ENCODE results near the gene MYRF. TPM values are rescaled to one million over a fixed set of nuclear protein-coding genes. Genes with fewer than 3 reads are reported as not detected.

The MYRF gene
- total RNA-seq, 1 donor from 2014 or later = 1.9 TPM

GRCh38 chr11:61827571-61828378, 75.3 kb downstream of the MYRF start, which contains the start of gene FADS2:
FADS2 (plus strand) TSS chr11:61828300; CDS start chr11:61828391, 91 bp downstream.
- Histone ChIP-seq H3K4me3 (peak within 1 kb of the TSS; percentile 98), H3K9me3 (ENCODE audit: low read depth) (no peaks in the 10 kb centered on the region), H3K9ac (peak within 1 kb of the TSS; percentile 81), H3K27me3 (no peaks in the 10 kb centered on the region), H4K20me1 (ENCODE audit: low read depth) (peaks cover 39% of the 10 kb centered on the region), H3F3A (ENCODE audit: low read depth) (peaks cover 51% of the 10 kb centered on the region), H3K79me2 (ENCODE audit: low read depth) (peaks cover 56% of the 10 kb centered on the region), H3K36me3 (no peaks in the 10 kb centered on the region), H3K4me1 (peaks cover 36% of the 10 kb centered on the region), H3K4me2 (peak within 1 kb of the TSS; percentile 95), H3K27ac (peak within 1 kb of the TSS; percentile 95), H2AFZ (replicated peaks) (peak within 1 kb of the TSS; percentile 91)
- Mint-ChIP-seq H3K27me3 (ENCODE audit: insufficient read depth, low read depth) (peaks cover 3% of the 10 kb centered on the region), H3K36me3 (peaks cover 19% of the 10 kb centered on the region), H3K4me1 (peaks cover 47% of the 10 kb centered on the region), H3K27ac (peak within 1 kb of the TSS; percentile 98), H3K4me3 (peak within 1 kb of the TSS; percentile 92), H3K9me3 (no peaks in the 10 kb centered on the region)
- no peak for TF ChIP-seq EZH2 (IDR thresholded peaks at IDR 0.05)
- no peak for TF ChIP-seq EZH2phosphoT487 (IDR thresholded peaks at IDR 0.05)
- TF ChIP-seq CTCF (IDR thresholded peaks at IDR 0.05) = no peak
- peak; percentile 94 for DNase-seq (ENCODE audit: low spot score)

GRCh38 chr11:61828379-61828628, 75.9 kb downstream of the MYRF start:
- no peaks in the 10 kb centered on the region for H3K27me3 ChIP-seq
- H4K20me1 ChIP-seq (ENCODE audit: low read depth) = peaks cover 44% of the 10 kb centered on the region
- H3F3A ChIP-seq (ENCODE audit: low read depth) = peaks cover 51% of the 10 kb centered on the region
- no peak for TF ChIP-seq EZH2phosphoT487 (IDR thresholded peaks at IDR 0.05)
- TF ChIP-seq EZH2 (IDR thresholded peaks at IDR 0.05) = no peak
- no peak for TF ChIP-seq CTCF (IDR thresholded peaks at IDR 0.05)
- Mint-ChIP-seq H3K36me3 (peaks cover 18% of the 10 kb centered on the region), H3K4me3 (peak overlapping the region; percentile 92), H3K27me3 (ENCODE audit: insufficient read depth, low read depth) (peaks cover 3% of the 10 kb centered on the region), H3K4me1 (peaks cover 52% of the 10 kb centered on the region), H3K27ac (peak overlapping the region; percentile 94), H3K9me3 (no peaks in the 10 kb centered on the region)
- no peaks in the 10 kb centered on the region for H3K9me3 ChIP-seq (ENCODE audit: low read depth)
- peak overlapping the region; percentile 95 for H3K27ac ChIP-seq
- no peak for DNase-seq (ENCODE audit: low spot score)
- H3K36me3 ChIP-seq = no peaks in the 10 kb centered on the region
- H3K79me2 ChIP-seq (ENCODE audit: low read depth) = peaks cover 61% of the 10 kb centered on the region
- peak overlapping the region; percentile 95 for H3K4me2 ChIP-seq
- no peak overlapping the region for H2AFZ ChIP-seq (replicated peaks)
- H3K9ac ChIP-seq = peak overlapping the region; percentile 81
- H3K4me1 ChIP-seq = peaks cover 37% of the 10 kb centered on the region
- peak overlapping the region; percentile 98 for H3K4me3 ChIP-seq

- Histone ChIP-seq H3K36me3 (no peaks in the 10 kb centered on the region), H3K4me1 (peaks cover 37% of the 10 kb centered on the region), H3K9me3 (ENCODE audit: low read depth) (no peaks in the 10 kb centered on the region), H4K20me1 (ENCODE audit: low read depth) (peaks cover 49% of the 10 kb centered on the region), H3F3A (ENCODE audit: low read depth) (peaks cover 51% of the 10 kb centered on the region), H3K9ac (peak overlapping the region; percentile 81), H2AFZ (replicated peaks) (no peak overlapping the region), H3K4me3 (peak overlapping the region; percentile 98), H3K27ac (peak overlapping the region; percentile 95), H3K4me2 (peak overlapping the region; percentile 95), H3K79me2 (ENCODE audit: low read depth) (peaks cover 66% of the 10 kb centered on the region), H3K27me3 (no peaks in the 10 kb centered on the region)
- peaks cover 22% of the 10 kb centered on the region for H3K36me3 Mint-ChIP-seq
- H3K4me3 Mint-ChIP-seq = peak overlapping the region; percentile 92
- TF ChIP-seq EZH2phosphoT487 (IDR thresholded peaks at IDR 0.05) (no peak), CTCF (IDR thresholded peaks at IDR 0.05) (peak; percentile 60), EZH2 (IDR thresholded peaks at IDR 0.05) (no peak)
- H3K9me3 Mint-ChIP-seq = no peaks in the 10 kb centered on the region
- H3K4me1 Mint-ChIP-seq = peaks cover 57% of the 10 kb centered on the region
- peaks cover 3% of the 10 kb centered on the region for H3K27me3 Mint-ChIP-seq (ENCODE audit: insufficient read depth, low read depth)
- peak; percentile 78 for DNase-seq (ENCODE audit: low spot score)
- peak overlapping the region; percentile 94 for H3K27ac Mint-ChIP-seq
Measured at GRCh38 chr11:61828629-61829407, 76.4 kb downstream of the MYRF start.

All from neural progenitor cell (in vitro differentiated cells).